GM19035 (cell line): ENCODE measurements around the gene CASS4.

Experiments used
- ATAC-seq: cut with Tn5 transposase; IDR thresholded peaks from one replicate; pipeline ENCODE4 v1.9.1; 2021; ENCODE audit not compliant: unreplicated experiment

The CASS4 gene

DNA sequence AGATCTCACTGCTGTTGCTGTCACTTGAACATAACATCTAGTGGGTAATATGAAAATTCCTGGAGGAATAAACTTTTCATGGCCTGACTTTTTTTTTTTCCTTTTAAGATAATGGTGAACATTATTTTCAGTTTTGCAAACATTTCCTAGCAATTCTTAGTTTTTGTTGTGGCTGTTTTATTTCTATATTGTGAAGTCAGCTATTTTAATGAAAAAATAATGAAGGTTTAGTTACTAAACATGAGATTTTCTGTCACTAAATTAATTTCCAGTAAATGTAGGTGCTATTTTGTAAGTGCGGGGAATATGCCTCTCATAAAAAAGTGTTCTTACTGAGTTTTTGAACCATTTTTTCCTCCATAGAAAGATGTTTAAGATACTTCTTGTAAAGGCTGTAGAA lies 89.1 kb downstream of the CASS4 start:
- ATAC-seq = no peak

DNA sequence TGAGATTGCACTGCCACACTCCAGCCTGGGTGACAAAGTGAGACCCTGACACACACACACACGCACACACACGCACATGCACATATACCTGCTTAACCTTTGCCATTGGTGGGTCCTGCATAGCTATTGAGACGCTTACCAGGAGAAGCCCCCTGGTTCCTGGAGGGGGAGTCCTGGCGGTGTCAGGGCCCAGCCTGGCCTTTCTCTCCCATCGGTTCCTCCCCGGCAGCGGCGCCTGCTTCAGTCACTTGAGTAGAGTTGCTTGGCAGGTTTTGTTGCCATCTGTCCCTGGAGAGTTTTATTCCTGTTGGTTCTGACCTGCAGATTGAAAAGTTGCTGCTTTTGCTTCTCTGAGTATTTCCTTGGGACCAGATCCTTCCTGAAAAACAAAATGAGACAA lies 91.9 kb downstream of the CASS4 start:
- no peak for ATAC-seq

GRCh38 chr20:56504373-56505005 lies 92.4 kb downstream of the CASS4 start:
- ATAC-seq = no peak

DNA sequence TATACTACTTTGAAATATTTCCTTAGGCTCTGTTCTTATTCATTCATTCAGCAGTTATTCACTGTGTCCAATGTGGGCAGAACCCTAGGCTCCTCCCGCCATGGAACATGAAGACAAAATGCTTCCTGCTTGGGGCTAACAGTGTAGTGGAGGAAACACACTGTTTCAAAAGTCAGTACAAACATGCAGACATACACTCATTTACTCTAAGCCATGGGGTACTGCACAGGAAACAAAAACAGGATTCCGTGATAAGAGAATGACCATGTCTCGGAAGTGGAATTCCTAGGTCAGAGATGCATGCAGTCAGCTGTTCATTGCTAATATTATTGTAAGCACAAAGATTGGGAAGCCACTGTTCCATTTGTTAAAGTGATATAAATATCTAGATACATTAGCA lies 94.0 kb downstream of the CASS4 start:
- ATAC-seq = no peak
